Renal cortex interstitium (tissue), 11 donors: ENCODE results near the gene TMEM132A. TPM values are rescaled to one million over a fixed set of nuclear protein-coding genes. Genes with fewer than 3 reads are reported as not detected.

Source experiments
- DNase-seq, 11 donors: peaks; one replicate each; pipeline ENCODE4 v3.0.0-alpha.2; 2013; ENCODE audit warnings: low read depth in 9 of 11, low spot score in 4 of 11; ENCODE audit errors: extremely low read depth in 1 of 11
- polyA plus RNA-seq, 3 donors: library from polyadenylated mRNA; unstranded; fragments of 120-200 nt; gene quantifications; one replicate each; pipeline ENCODE4 v1.2.1, GENCODE V29; 2013; ENCODE audit not compliant: insufficient read length in 3 of 3

Gene TMEM132A
- polyA plus RNA-seq, 3 donors = 49.2 to 90.8 (median 83.4) TPM

- no peak for DNase-seq
Measured at GRCh38 chr11:60931917-60932316, 7.7 kb downstream of the TMEM132A start.

- DNase-seq = no peak
Measured at GRCh38 chr11:60932605-60933356, 8.5 kb downstream of the TMEM132A start.

DNA sequence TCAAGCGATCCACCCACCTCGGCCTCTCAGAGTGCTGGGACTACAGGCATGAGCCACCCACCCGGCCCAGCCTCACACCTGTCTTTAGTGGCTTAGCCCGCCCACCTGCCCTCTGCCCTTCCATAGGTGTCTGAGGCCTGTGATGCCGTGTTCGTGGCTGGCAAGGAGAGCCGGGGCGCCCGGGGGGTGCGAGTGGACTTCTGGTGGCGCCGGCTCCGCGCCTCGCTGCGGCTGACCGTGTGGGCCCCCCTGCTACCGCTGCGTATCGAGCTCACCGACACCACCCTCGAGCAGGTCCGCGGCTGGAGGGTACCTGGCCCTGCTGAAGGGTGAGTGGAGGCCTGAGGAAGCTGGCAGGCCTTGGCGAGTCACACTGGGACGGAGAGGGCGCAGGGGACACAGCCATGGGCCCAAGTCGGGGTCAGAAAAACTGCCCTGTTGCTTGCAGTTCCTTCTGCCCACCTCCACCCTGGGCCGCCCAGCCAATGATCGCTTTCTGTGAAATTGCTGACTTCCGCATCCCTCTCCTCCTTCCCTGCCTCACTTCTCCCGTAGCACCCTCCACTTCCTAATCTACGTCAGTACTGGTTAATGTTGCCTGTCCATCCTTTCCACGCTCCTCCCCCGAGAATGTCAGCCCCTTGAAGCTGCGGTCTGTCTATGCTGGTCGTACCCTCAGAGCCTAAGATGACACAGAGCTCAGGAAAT lies 9.3 kb downstream of the TMEM132A start:
- no peak for DNase-seq

- no peak for DNase-seq
Measured at GRCh38 chr11:60934124-60934789, 10.0 kb downstream of the TMEM132A start.

GRCh38 chr11:60934790-60935605 lies 10.7 kb downstream of the TMEM132A start:
- DNase-seq = no peak

DNA sequence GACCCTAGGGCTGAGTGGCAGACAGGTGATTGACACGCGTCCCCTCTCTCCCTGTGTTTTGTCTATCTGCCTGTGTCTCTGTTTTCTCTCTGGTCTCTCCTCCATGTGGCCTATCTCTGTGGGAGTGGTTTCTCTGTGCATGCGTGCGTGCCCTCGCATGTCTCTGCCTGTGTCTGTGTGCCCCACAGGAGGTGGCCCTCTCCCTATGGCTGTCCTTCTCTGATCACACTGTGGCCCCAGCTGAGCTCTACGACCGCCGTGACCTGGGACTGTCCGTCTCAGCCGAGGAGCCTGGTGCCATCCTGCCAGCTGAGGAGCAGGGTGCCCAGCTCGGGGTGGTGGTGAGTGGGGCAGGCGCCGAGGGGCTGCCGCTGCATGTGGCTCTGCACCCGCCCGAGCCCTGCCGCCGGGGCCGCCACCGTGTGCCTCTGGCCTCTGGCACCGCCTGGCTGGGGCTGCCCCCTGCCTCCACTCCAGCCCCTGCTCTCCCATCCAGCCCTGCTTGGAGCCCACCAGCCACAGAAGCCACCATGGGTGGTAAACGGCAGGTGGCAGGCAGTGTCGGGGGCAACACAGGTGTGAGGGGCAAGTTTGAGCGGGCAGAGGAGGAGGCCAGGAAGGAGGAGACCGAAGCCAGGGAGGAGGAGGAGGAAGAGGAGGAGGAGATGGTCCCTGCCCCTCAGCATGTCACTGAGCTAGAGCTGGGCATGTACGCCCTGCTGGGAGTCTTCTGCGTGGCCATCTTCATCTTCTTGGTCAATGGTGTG lies 11.6 kb downstream of the TMEM132A start:
- DNase-seq = no peak

GRCh38 chr11:60936467-60937143 lies 12.3 kb downstream of the TMEM132A start:
- DNase-seq = no peak

DNA sequence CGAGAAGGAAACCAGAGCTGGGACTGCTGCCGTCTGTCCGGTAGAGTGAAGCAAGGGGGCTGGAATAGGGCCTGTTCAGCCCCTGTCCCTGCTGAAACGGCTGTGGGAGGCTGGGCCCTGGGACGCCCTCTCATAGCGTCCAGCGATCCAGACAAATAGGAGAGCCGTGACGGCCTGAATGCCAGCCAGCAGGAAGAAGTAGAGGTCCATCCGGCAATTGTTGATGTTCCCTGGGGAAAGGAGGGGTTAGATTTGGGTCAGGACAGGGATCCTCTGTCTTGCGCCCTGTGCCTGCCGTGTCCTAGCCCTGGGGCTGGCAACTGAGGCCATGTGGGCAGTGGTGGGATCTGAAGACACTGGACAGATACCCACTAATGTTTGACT lies 12.9 kb downstream of the TMEM132A start:
- DNase-seq = no peak

DNA sequence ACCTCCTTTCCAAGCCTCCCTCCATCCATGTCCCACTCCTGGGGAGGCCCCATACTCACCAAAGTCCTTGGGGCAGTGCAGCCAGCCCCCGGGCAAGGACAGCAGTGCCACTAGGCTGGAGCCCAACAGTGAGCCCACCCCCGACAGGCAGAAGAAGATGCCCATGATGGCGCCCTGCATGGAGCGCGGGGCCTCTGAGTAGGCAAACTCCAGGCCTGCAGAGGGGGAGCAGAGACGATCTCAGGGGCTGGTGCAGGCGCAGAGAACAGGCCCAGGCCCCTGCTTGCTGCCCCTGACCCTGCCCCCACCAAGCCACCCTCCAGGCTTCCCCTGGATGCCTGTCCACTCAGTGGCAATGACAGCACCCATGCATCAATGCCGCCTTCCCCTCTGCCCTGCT lies 13.6 kb downstream of the TMEM132A start:
- DNase-seq = no peak

DNA sequence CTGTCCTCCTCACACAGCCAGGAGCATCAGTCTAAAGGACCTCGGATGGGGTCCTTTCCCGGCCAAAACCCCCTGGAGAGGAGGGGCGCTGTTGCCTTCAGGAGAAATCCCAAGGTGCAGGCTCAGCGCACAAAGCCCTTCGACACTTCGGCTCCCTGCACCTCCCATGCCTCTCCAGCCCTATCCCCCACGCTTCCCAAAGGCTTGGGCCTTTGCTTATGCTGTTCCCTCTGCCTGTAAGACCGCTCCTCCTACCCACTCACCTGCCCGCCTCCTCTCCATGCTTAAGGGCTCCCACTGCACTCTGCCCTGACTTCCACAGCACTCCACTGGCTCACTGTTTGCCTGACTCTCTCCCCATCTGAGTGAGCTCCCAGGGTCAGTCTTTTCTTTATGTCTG lies 14.2 kb downstream of the TMEM132A start:
- DNase-seq = no peak

GRCh38 chr11:60939301-60939700 lies 15.0 kb downstream of the TMEM132A start:
- DNase-seq = no peak

DNA sequence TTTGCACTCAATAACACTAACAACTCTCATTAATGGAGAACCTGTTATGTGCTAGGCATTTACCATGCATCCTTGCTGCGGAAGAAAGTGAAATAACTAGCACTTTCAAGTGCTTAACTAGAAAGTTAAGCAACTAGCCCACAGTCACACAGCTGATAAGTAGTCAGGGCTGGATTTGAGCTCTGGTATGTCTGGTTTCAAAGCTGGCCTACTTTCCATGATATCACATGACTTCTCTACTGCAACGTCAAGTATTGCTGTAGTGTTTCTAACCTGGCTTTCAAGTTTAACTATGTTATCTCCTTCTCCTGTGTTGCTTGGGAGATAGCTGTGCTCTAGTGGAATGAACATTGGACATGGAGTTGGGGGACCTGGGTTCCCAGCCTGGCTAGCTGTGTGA lies 15.6 kb downstream of the TMEM132A start:
- DNase-seq = no peak

- DNase-seq = no peak
Measured at GRCh38 chr11:60941371-60942119, 17.3 kb downstream of the TMEM132A start.

GRCh38 chr11:60942219-60942618 lies 18.0 kb downstream of the TMEM132A start:
- DNase-seq = no peak

DNA sequence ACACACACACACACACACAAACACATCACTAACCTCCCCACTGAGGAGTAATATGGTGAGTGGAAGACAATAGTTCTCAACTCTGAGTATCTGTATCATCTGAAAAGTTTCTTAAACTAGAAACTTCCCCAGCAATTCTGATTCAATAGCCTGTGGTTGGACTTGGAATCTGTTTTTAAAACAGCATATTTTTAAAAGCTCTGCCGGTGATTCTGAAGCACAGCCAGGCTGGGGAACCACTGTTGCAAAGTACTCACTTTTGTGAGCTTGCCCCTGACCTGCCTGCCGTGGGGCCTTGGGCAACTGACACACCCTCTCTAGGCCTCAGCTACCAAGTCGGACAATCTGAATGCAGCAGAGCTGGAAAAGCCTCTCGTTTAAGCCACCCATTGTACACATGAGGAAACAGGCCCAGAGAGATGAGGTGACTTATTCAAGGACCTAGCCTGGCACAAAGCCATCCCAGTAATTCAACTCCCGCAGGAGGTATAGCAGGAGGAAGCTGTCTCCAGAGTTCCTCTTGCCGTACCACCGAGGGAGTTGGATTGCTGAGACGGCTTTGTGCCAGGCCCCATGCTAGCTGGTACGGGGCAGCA lies 18.8 kb downstream of the TMEM132A start:
- peak in 1 of 11 donors; percentile 25 for DNase-seq

DNA sequence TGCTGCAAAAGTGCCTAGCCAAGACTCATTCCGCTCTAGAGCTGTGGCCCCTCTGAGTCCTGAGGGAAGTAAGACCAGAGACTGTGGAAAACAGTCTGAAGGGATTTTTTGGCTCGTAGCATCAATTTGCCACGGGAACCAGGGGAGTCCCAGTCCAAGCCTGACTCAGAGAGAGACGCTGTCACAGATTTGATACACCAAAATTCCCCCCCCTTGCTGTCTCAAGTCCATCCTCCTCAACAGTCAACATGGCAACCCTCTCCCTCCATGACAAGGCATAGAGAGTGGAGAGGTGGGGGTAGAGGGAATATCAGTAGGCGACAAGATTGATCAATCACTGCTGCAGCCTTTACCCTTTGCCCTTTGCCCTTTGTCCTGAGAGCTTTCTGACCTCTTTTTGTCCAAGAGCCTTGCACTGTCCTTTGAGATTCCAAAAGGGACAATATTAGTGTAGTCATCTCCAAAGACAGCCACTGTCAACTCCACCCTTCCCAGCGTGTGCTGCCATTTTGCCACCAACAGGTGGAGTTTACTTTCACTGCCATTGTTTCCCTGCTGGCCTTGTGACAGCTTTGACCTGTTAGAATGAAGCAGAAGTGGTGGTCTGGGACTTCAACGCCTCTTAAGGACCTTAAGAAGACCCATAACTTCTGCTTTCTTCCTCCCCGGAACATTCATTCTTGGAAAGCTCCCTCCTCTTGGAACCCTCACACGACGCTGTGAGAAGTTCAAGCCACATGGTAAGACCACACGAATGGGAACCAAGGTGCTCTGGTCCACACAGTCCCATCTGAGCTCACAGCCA lies 20.4 kb downstream of the TMEM132A start:
- no peak for DNase-seq
